SK-N-SH (cell line): ENCODE results near the gene LLGL2. TPM values are rescaled to one million over a fixed set of nuclear protein-coding genes. Genes with fewer than 3 reads are reported as not detected.
A peak's percentile ranks its signal among the peaks of the same experiment; 100 is the strongest.

Experiments used
- CTCF ChIA-PET: fragments of 300-600, 350-600 bp; formaldehyde crosslinking; extraction: SDS; loops from one replicate; lab custom pipeline; 2021; lab: Yijun Ruan, JAX
- POLR2A ChIA-PET: fragments of 350-600 bp; sonication (Branson Sonifier 250); formaldehyde crosslinking; extraction: SDS; loops from one replicate; lab custom pipeline; 2020; ENCODE audit warnings: antibody characterized with exemption, inconsistent platforms; lab: Yijun Ruan, JAX
- DNase-seq: peaks from one replicate; pipeline ENCODE4 v3.0.0; 2012
- H2AFZ ChIP-seq: fragments of 200-600 bp; sonication (generic); 2 replicates; pipeline ENCODE4 v1.8.1; 2016; ENCODE audit warnings: antibody characterized with exemption, mild to moderate bottlenecking, low read depth
- H3F3A ChIP-seq: fragments of 200-600 bp; sonication (generic); replicated peaks from 2 replicates; pipeline ENCODE3; 2016; ENCODE audit warnings: antibody characterized with exemption, mild to moderate bottlenecking; ENCODE audit not compliant: insufficient read depth
- H3K27ac ChIP-seq, 2 experiments: fragments of 200-500 bp in 1 of 2; fragments of 200-600 bp in 1 of 2; sonication (Bioruptor generic) in 1 of 2; sonication (generic), shearing (Covaris generic) in 1 of 2; 2 replicates each; pipeline versions ENCODE4 v1.5.1 to v1.6.1; 2014 to 2016; ENCODE audit warnings: low read depth in 2 of 2, inconsistent platforms in 1 of 2, low read length in 1 of 2, mild to moderate bottlenecking in 1 of 2, mixed read lengths in 1 of 2
- H3K27me3 ChIP-seq: fragments of 200-600 bp; sonication (generic), shearing (Covaris generic); 2 replicates; pipeline ENCODE4 v1.6.1; 2016; ENCODE audit warnings: mixed run types; ENCODE audit not compliant: insufficient read depth
- H3K36me3 ChIP-seq, 2 experiments: fragments of 200-500 bp in 1 of 2; fragments of 200-600 bp in 1 of 2; sonication (Bioruptor generic) in 1 of 2; sonication (generic) in 1 of 2; replicated peaks in 1 of 2; 2 replicates each; pipeline versions ENCODE3 to v1.5.1; 2014 to 2016; ENCODE audit warnings: low read length in 1 of 2, mild to moderate bottlenecking in 1 of 2; ENCODE audit not compliant: insufficient read depth in 2 of 2, control insufficient read depth in 1 of 2
- H3K4me1 ChIP-seq, 2 experiments: fragments of 200-500 bp in 1 of 2; fragments of 200-600 bp in 1 of 2; sonication (Bioruptor generic) in 1 of 2; sonication (generic), shearing (Covaris generic) in 1 of 2; 2 replicates each; pipeline versions ENCODE4 v1.5.1 to v1.6.1; 2014 to 2016; ENCODE audit warnings: low read depth in 1 of 2, low read length in 1 of 2, mixed run types in 1 of 2; ENCODE audit not compliant: insufficient read depth in 2 of 2, control insufficient read depth in 1 of 2
- H3K4me2 ChIP-seq: fragments of 200-600 bp; sonication (generic), shearing (Covaris generic); 2 replicates; pipeline ENCODE4 v1.6.1; 2017; ENCODE audit warnings: mixed run types
- H3K4me3 ChIP-seq, 2 experiments: fragments of 200-500 bp in 1 of 2; fragments of 200-600 bp in 1 of 2; sonication (Bioruptor generic) in 1 of 2; sonication (generic), shearing (Covaris generic) in 1 of 2; 2 replicates each; pipeline versions ENCODE4 v1.5.1 to v1.8.1; 2014 to 2016; ENCODE audit warnings: low read depth in 2 of 2, inconsistent platforms in 1 of 2, low read length in 1 of 2, mild to moderate bottlenecking in 1 of 2, mixed read lengths in 1 of 2, moderate library complexity in 1 of 2
- H3K79me2 ChIP-seq: fragments of 200-600 bp; sonication (generic); 2 replicates; pipeline ENCODE4 v1.8.1; 2017; ENCODE audit warnings: mild to moderate bottlenecking; ENCODE audit not compliant: insufficient read depth
- H3K9ac ChIP-seq: fragments of 200-600 bp; sonication (generic); 2 replicates; pipeline ENCODE4 v1.6.1; 2017; ENCODE audit warnings: mixed run types
- H3K9me2 ChIP-seq: fragments of 200-600 bp; sonication (generic); 2 replicates; pipeline ENCODE4 v1.6.1; 2017; ENCODE audit warnings: mixed run types
- H3K9me3 ChIP-seq: fragments of 200-600 bp; sonication (generic); 2 replicates; pipeline ENCODE4 v1.6.1; 2017; ENCODE audit warnings: mixed run types, mild to moderate bottlenecking, moderate library complexity
- H4K20me1 ChIP-seq: fragments of 200-600 bp; sonication (generic); 2 replicates; pipeline ENCODE4 v1.6.1; 2017; ENCODE audit warnings: mild to moderate bottlenecking, mixed run types; ENCODE audit not compliant: insufficient read depth
- EZH2phosphoT487 ChIP-seq: fragments of 200-600 bp; sonication (generic); IDR thresholded peaks from 2 replicates; pipeline ENCODE4 v1.6.1; 2017; ENCODE audit warnings: low read depth, mixed run types, mild to moderate bottlenecking, antibody characterized with exemption, moderate library complexity, borderline replicate concordance
- GABPA ChIP-seq: IDR thresholded peaks from 2 replicates; pipeline ENCODE4 v1.4.0; 2012; ENCODE audit warnings: low read depth, mild to moderate bottlenecking
- GATA2 ChIP-seq: sonication (generic); formaldehyde crosslinking; IDR thresholded peaks from 2 replicates; pipeline ENCODE4 v1.5.0; 2020; ENCODE audit warnings: mild to moderate bottlenecking, missing genetic modification reagents
- MAX ChIP-seq: IDR thresholded peaks from 2 replicates; pipeline ENCODE4 v1.4.0; 2012; ENCODE audit warnings: low read depth
- NFIC ChIP-seq: IDR thresholded peaks from 2 replicates; pipeline ENCODE4 v1.4.0; 2012; ENCODE audit warnings: borderline replicate concordance
- POLR2AphosphoS5 ChIP-seq: IDR thresholded peaks from 2 replicates; pipeline ENCODE4 v1.6.1; 2012; ENCODE audit warnings: low read depth, low read length
- RXRA ChIP-seq: IDR thresholded peaks from 2 replicates; pipeline ENCODE4 v1.4.0; 2012; ENCODE audit warnings: low read depth, mild to moderate bottlenecking, borderline replicate concordance
- TCF12 ChIP-seq: IDR thresholded peaks from 2 replicates; pipeline ENCODE4 v1.4.0; 2012
- USF1 ChIP-seq: IDR thresholded peaks from 2 replicates; pipeline ENCODE4 v1.4.0; 2012; ENCODE audit warnings: low read depth, borderline replicate concordance
- WGBS: methylation state at CpG from one replicate; pipeline ENCODE4 v1.1.6; 2017; ENCODE audit warnings: low lambda C conversion rate; 5-methylcytosine and 5-hydroxymethylcytosine counted together
- polyA plus RNA-seq, 3 experiments: library from polyadenylated mRNA; depleted of rRNA; stranded (reverse); fragments of >200 nt; gene quantifications; 2 replicates each; pipeline ENCODE4 v1.2.3, GENCODE V29; 2012

Gene LLGL2
- polyA plus RNA-seq, 1 of the 3 experiments (the other 2 are of a cell fraction), result 6.7 TPM

GRCh38 chr17:75511610-75512575 is 13.6 kb upstream of the LLGL2 start:
- DNase-seq, result no peak
- Histone ChIP-seq H3K79me2 (peaks cover 24% of the 10 kb centered on the region; the same call in 1 of the 2 replicates), H2AFZ (no peak overlapping the region), H3K27me3 (no peaks in the 10 kb centered on the region), H3K4me1 (peaks cover 6 to 29% of the 10 kb centered on the region in 2 experiments; a peak in 1 of 4 replicates), H4K20me1 (peaks cover 44% of the 10 kb centered on the region), H3K36me3 (peaks cover 0 to 11% of the 10 kb centered on the region in 2 experiments), H3K9ac (no peak overlapping the region), H3K9me3 (no peaks in the 10 kb centered on the region), H3K4me2 (no peak overlapping the region), H3K4me3 (no peak overlapping the region), H3K27ac (no peak overlapping the region), H3K9me2 (no peaks in the 10 kb centered on the region), H3F3A (no peaks in the 10 kb centered on the region)
- ChIA-PET CTCF (interaction anchor here (0.6 to 2.1 kb wide), 9 partner anchors 8 to 223 kb away, joined by 3 to 9 read pairs (median 3); partner anchors contain the start of genes SLC25A19 and SMIM5), POLR2A (no interaction called here)
- peak; percentile 45; the same call in 1 of the 2 replicates for TF ChIP-seq NFIC
- TF ChIP-seq USF1, result no peak
- 95% methylated on average over 8 of the region's 13 CpGs for WGBS

GRCh38 chr17:75512926-75513640 is 12.4 kb upstream of the LLGL2 start:
- no peaks in the 10 kb centered on the region for H3K9me3 ChIP-seq
- H3K9me2 ChIP-seq, result no peaks in the 10 kb centered on the region
- H3K4me3 ChIP-seq, result no peak overlapping the region
- POLR2A ChIA-PET, result no interaction called here
- 69% methylated on average over 10 of the region's 10 CpGs for WGBS
- CTCF ChIA-PET, result interaction anchor here (0.6 to 2.1 kb wide), 11 partner anchors 8 to 237 kb away, joined by 3 to 9 read pairs (median 4); partner anchors contain the start of gene SMIM5
- no peak for DNase-seq
- peaks cover 42% of the 10 kb centered on the region for H4K20me1 ChIP-seq
- H3K4me2 ChIP-seq, result peak overlapping the region; percentile 100
- no peaks in the 10 kb centered on the region for H3K27me3 ChIP-seq
- TF ChIP-seq MAX (no peak), TCF12 (no peak), GATA2 (CRISPR knock-in tag) (no peak), EZH2phosphoT487 (no peak), GABPA (no peak), POLR2AphosphoS5 (no peak), RXRA (no peak)
- TF ChIP-seq, all 33 proteins: peak for 0
- H3K4me1 ChIP-seq, result peaks cover 6 to 39% of the 10 kb centered on the region in 2 experiments; a peak in 1 of 4 replicates
- H3K36me3 ChIP-seq, result peaks cover 0 to 2% of the 10 kb centered on the region in 2 experiments
- no peaks in the 10 kb centered on the region for H3F3A ChIP-seq
- no peak overlapping the region for H2AFZ ChIP-seq
- no peak overlapping the region for H3K27ac ChIP-seq
- peaks cover 24% of the 10 kb centered on the region; the same call in 1 of the 2 replicates for H3K79me2 ChIP-seq
- no peak overlapping the region for H3K9ac ChIP-seq
